H1 (cell line): ENCODE data around the gene SLC23A1. TPM values are rescaled to one million over a fixed set of nuclear protein-coding genes. Genes with fewer than 3 reads are reported as not detected.

Source experiments
- CTCF ChIA-PET: fragments of 300-600 bp; sonication (Branson Sonifier 250); formaldehyde crosslinking; loops from one replicate; lab custom pipeline; 2021; ENCODE audit not compliant: partially characterized antibody; lab: Charles Lee
- POLR2A ChIA-PET: fragments of 300-600 bp; sonication (Branson Sonifier 250); formaldehyde crosslinking; loops from one replicate; lab custom pipeline; 2021; ENCODE audit warnings: inconsistent platforms; ENCODE audit not compliant: partially characterized antibody; lab: Charles Lee
- DNase-seq, 2 experiments: peaks; one replicate each; pipeline versions ENCODE4 v3.0.0 to v3.0.0-alpha.2; 2010 to 2022; ENCODE audit warnings: low spot score in 2 of 2, low read depth in 1 of 2, mixed read lengths in 1 of 2
- FAIRE-seq: peaks from 2 replicates; lab custom pipeline; 2011; peaks lifted over from hg19 to GRCh38; lab: Jason Lieb, UNC
- H2AFZ ChIP-seq: 2 replicates; pipeline ENCODE4 v1.8.1; 2012; ENCODE audit warnings: low read length, inconsistent platforms
- H2AK5ac ChIP-seq: 2 replicates; pipeline ENCODE4 v1.6.1; 2013; ENCODE audit warnings: low read depth, low read length
- H2BK120ac ChIP-seq: replicated peaks from 2 replicates; pipeline ENCODE3; 2013; ENCODE audit warnings: low read depth, low read length, inconsistent platforms
- H2BK12ac ChIP-seq: 2 replicates; pipeline ENCODE4 v1.6.1; 2013; ENCODE audit warnings: low read depth, low read length
- H2BK15ac ChIP-seq: 2 replicates; pipeline ENCODE4 v1.6.1; 2013; ENCODE audit warnings: low read length
- H2BK20ac ChIP-seq: 2 replicates; pipeline ENCODE4 v1.6.1; 2013; ENCODE audit warnings: low read length
- H2BK5ac ChIP-seq: 2 replicates; pipeline ENCODE4 v1.6.1; 2013; ENCODE audit warnings: low read depth, low read length
- H3K14ac ChIP-seq: 2 replicates; pipeline ENCODE4 v1.6.1; 2013; ENCODE audit warnings: inconsistent platforms; ENCODE audit not compliant: insufficient read length
- H3K18ac ChIP-seq: 2 replicates; pipeline ENCODE4 v1.6.1; 2013; ENCODE audit warnings: low read length; ENCODE audit errors: extremely low read depth
- H3K23ac ChIP-seq: 2 replicates; pipeline ENCODE4 v1.6.1; 2013; ENCODE audit warnings: inconsistent platforms; ENCODE audit not compliant: insufficient read length
- H3K23me2 ChIP-seq: 2 replicates; pipeline ENCODE4 v1.6.1; 2013; ENCODE audit warnings: low read depth, low read length
- H3K27ac ChIP-seq: 2 replicates; pipeline ENCODE4 v1.6.1; 2011; ENCODE audit warnings: low read depth, low read length, inconsistent platforms
- H3K27me3 ChIP-seq, 4 experiments: replicated peaks in 1 of 4; 1 replicate in 1 of 4; 2 replicates in 3 of 4; pipeline versions ENCODE4 v1.6.1 to v1.8.1; 2011 to 2013; ENCODE audit warnings: low read length in 3 of 4, mild to moderate bottlenecking in 3 of 4, inconsistent platforms in 2 of 4, mixed read lengths in 2 of 4, moderate library complexity in 1 of 4; ENCODE audit not compliant: control insufficient read depth in 3 of 4, insufficient read depth in 3 of 4; ENCODE audit errors: extremely low read depth in 1 of 4
- H3K36me3 ChIP-seq, 4 experiments: 2 replicates each; pipeline versions ENCODE4 v1.6.1 to v1.8.1; 2011 to 2013; ENCODE audit warnings: mild to moderate bottlenecking in 4 of 4, low read length in 3 of 4, moderate library complexity in 2 of 4, control low read depth in 1 of 4, inconsistent platforms in 1 of 4; ENCODE audit not compliant: insufficient read depth in 4 of 4, control insufficient read depth in 2 of 4
- H3K4ac ChIP-seq: replicated peaks from 2 replicates; pipeline ENCODE3; 2013; ENCODE audit warnings: low read length, low read depth, mixed read lengths, inconsistent platforms; ENCODE audit not compliant: insufficient read length
- H3K4me1 ChIP-seq, 4 experiments: replicated peaks in 1 of 4; 1 replicate in 1 of 4; 2 replicates in 3 of 4; pipeline versions ENCODE4 v1.6.1 to v1.8.1; 2011 to 2013; ENCODE audit warnings: low read length in 3 of 4, inconsistent platforms in 2 of 4, mixed read lengths in 1 of 4; ENCODE audit not compliant: insufficient read depth in 4 of 4, control insufficient read depth in 3 of 4
- H3K4me2 ChIP-seq, 2 experiments: 2 replicates each; pipeline versions ENCODE4 v1.6.1 to v1.8.1; 2011 to 2013; ENCODE audit warnings: low read depth in 2 of 2, low read length in 2 of 2, control low read depth in 1 of 2, inconsistent platforms in 1 of 2, mild to moderate bottlenecking in 1 of 2; ENCODE audit not compliant: insufficient read depth in 1 of 2
- H3K4me3 ChIP-seq, 4 experiments: fragments of 200-600, 300-600 bp in 1 of 4; sonication (generic), shearing (Covaris generic), sonication (Bioruptor Twin) in 1 of 4; 2 replicates each; pipeline versions ENCODE4 v1.5.1 to v1.8.1; 2011 to 2016; ENCODE audit warnings: low read length in 4 of 4, low read depth in 3 of 4, control low read depth in 2 of 4, inconsistent platforms in 2 of 4, mild to moderate bottlenecking in 2 of 4, mixed read lengths in 1 of 4, moderate library complexity in 1 of 4; ENCODE audit not compliant: insufficient read depth in 2 of 4; ENCODE audit errors: extremely low read depth in 1 of 4
- H3K56ac ChIP-seq: replicated peaks from 2 replicates; pipeline ENCODE3; 2013; ENCODE audit warnings: low read depth, mild to moderate bottlenecking, mixed read lengths, low read length, inconsistent platforms; ENCODE audit not compliant: insufficient read length
- H3K79me1 ChIP-seq: 2 replicates; pipeline ENCODE4 v1.6.1; 2013; ENCODE audit warnings: low read depth, low read length, control low read depth
- H3K79me2 ChIP-seq, 2 experiments: 2 replicates each; pipeline versions ENCODE4 v1.6.1 to v1.8.1; 2012 to 2013; ENCODE audit warnings: low read length in 2 of 2, mild to moderate bottlenecking in 2 of 2, inconsistent platforms in 1 of 2; ENCODE audit not compliant: insufficient read depth in 2 of 2, control insufficient read depth in 1 of 2
- H3K9ac ChIP-seq, 4 experiments: replicated peaks in 1 of 4; 1 replicate in 1 of 4; 2 replicates in 3 of 4; pipeline versions ENCODE4 v1.6.1 to v1.8.1; 2011 to 2013; ENCODE audit warnings: low read depth in 3 of 4, low read length in 3 of 4, control low read depth in 2 of 4, mild to moderate bottlenecking in 2 of 4, moderate library complexity in 2 of 4, inconsistent platforms in 1 of 4; ENCODE audit errors: extremely low read depth in 1 of 4
- H3K9me3 ChIP-seq, 2 experiments: 2 replicates each; pipeline versions ENCODE4 v1.6.1 to v1.8.1; 2012 to 2013; ENCODE audit warnings: mild to moderate bottlenecking in 2 of 2, moderate library complexity in 2 of 2, control low read depth in 1 of 2, inconsistent platforms in 1 of 2, low read depth in 1 of 2, low read length in 1 of 2, mixed read lengths in 1 of 2; ENCODE audit not compliant: insufficient read depth in 2 of 2
- H4K20me1 ChIP-seq, 2 experiments: replicated peaks in 1 of 2; 2 replicates each; pipeline versions ENCODE3 to v1.8.1; 2011 to 2013; ENCODE audit warnings: inconsistent platforms in 2 of 2, low read length in 2 of 2, mild to moderate bottlenecking in 1 of 2; ENCODE audit not compliant: insufficient read depth in 2 of 2, control insufficient read depth in 1 of 2
- H4K5ac ChIP-seq: 2 replicates; pipeline ENCODE4 v1.6.1; 2013; ENCODE audit warnings: low read length, low read depth, mixed read lengths, inconsistent platforms; ENCODE audit not compliant: insufficient read length
- H4K8ac ChIP-seq: 2 replicates; pipeline ENCODE4 v1.8.0; 2013; ENCODE audit warnings: mild to moderate bottlenecking, moderate library complexity, low read length, inconsistent platforms; ENCODE audit not compliant: insufficient read depth; ENCODE audit errors: extremely low read depth
- H4K91ac ChIP-seq: replicated peaks from 2 replicates; pipeline ENCODE3; 2013; ENCODE audit warnings: low read length, mixed read lengths, inconsistent platforms; ENCODE audit not compliant: insufficient read length
- EZH2 ChIP-seq: fragments of 200-600 bp; sonication (generic); IDR thresholded peaks from 2 replicates; pipeline ENCODE4 v1.7.1; 2012; ENCODE audit warnings: low read depth, mild to moderate bottlenecking, moderate library complexity, low read length, inconsistent platforms; ENCODE audit not compliant: severe bottlenecking
- FOSL1 ChIP-seq: IDR thresholded peaks from 2 replicates; pipeline ENCODE4 v1.6.1; 2011; ENCODE audit warnings: mild to moderate bottlenecking, low read depth, low read length, moderate library complexity; ENCODE audit not compliant: insufficient read depth
- GABPA ChIP-seq: IDR thresholded peaks from 2 replicates; pipeline ENCODE4 v1.6.1; 2011; ENCODE audit warnings: mild to moderate bottlenecking, low read length, moderate library complexity, borderline replicate concordance; ENCODE audit not compliant: insufficient read depth
- RNF2 ChIP-seq: fragments of 200-900, 300-1000 bp; sonication (generic); IDR thresholded peaks from 2 replicates; pipeline ENCODE4 v1.7.1; 2016; ENCODE audit warnings: borderline replicate concordance, low read depth, mild to moderate bottlenecking, antibody characterized with exemption, low read length; ENCODE audit not compliant: poor library complexity, severe bottlenecking; ENCODE audit errors: missing control alignments
- TBP ChIP-seq: IDR thresholded peaks from 2 replicates; pipeline ENCODE4 v1.6.1; 2011; ENCODE audit warnings: low read depth, low read length, improper control_type of control experiment
- YY1 ChIP-seq: IDR thresholded peaks from 2 replicates; pipeline ENCODE4 v1.6.1; 2011; ENCODE audit warnings: low read depth, mild to moderate bottlenecking, low read length
- WGBS, 2 experiments: shearing (Covaris generic) in 1 of 2; methylation state at CpG; one replicate each; pipeline versions ENCODE4 v1.1.6 to v1.1.7; 2013 to 2015; ENCODE audit warnings: low lambda C conversion rate in 2 of 2, mixed read lengths in 2 of 2, inconsistent platforms in 1 of 2, low coverage in 1 of 2, missing lambda C conversion rate in 1 of 2; ENCODE audit not compliant: insufficient replicate concordance in 2 of 2, insufficient coverage in 1 of 2, insufficient read length in 1 of 2; ENCODE audit errors: extremely low coverage in 1 of 2, missing lambda C conversion rate in 1 of 2; 5-methylcytosine and 5-hydroxymethylcytosine counted together
- polyA plus RNA-seq, 7 experiments: library from polyadenylated mRNA; depleted of rRNA in 3 of 7; stranded (reverse) in 5 of 7; unstranded in 2 of 7; fragments of >200 nt in 5 of 7; fragments of 200-250 nt in 2 of 7; gene quantifications; 1 replicate in 5 of 7; 2 replicates in 1 of 7; 4 replicates in 1 of 7; pipeline versions ENCODE4 v1.2.1 to v1.2.3, GENCODE V29; 2011 to 2013; ENCODE audit warnings: missing spikeins in 2 of 7, mixed read lengths in 2 of 7
- total RNA-seq: library from RNA; stranded (reverse); fragmentation: NEBNext Ultra II Directional; extraction: Animal tissue kit (Norgen Biotek cat#: 25700); gene quantifications from 2 replicates; pipeline ENCODE4 v1.2.1, GENCODE V29; 2021
- TF ChIP-seq, protein P1 (sequence below): IDR thresholded peaks from 2 replicates; pipeline ENCODE4 v1.6.1; 2012; ENCODE audit warnings: inconsistent platforms
- TF ChIP-seq, protein P2 (sequence below): IDR thresholded peaks from 2 replicates; pipeline ENCODE4 v1.6.1; 2012; ENCODE audit warnings: inconsistent platforms
- TF ChIP-seq, protein P3 (sequence below): IDR thresholded peaks from 2 replicates; pipeline ENCODE4 v1.6.1; 2011; ENCODE audit warnings: low read depth, mild to moderate bottlenecking, low read length; ENCODE audit not compliant: insufficient read depth

The SLC23A1 gene
- total and polyA plus RNA-seq, 2 of the 8 experiments (the other 6 are each of a cell fraction or from before 2014, with no cell fraction given), result not detected

DNA sequence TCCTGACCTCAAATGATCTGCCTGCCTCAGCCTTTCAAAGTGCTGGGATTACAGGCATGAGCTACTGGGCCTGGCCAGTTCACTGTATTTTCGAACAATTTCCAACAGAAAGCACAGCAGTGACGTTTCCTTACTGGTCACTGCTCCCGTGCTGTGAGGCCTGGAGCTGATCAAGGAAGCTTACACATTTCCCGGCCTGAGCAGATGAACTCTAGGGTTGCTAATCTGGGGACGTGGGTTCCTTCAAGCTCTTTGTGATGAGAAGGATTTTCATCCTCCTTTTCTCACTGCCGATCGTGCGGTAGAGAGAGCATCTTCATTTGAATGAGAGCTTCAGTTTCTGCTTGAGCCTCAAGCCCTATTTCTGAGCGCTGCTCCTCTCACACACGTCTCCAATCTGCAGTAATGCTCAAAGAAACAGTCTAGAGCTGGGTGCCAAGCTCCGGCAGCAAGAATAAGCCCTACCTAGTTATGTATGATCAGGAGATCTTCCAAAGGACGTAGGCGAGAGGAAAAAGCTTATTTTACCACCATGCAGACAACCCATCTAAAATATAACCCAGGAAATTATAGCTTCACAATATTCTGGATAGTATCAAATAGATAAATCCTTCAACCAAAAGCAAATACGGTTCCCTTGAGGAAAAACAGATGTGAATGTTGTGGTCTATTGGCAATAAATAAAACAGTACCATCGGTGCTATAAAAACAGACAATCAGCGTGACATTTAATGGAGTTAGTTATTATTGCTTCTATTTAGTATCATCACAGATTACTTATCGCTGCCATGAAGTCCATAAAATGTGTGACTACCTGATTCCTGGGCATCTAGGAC lies 28.1 kb upstream of the SLC23A1 start:
- Histone ChIP-seq H2BK120ac (no peak overlapping the region), H3K27me3 (0 out of 7 replicates have a peak, but pooled peaks cover 0 to 4% (median 0%) of the 10 kb centered on the region in 4 experiments), H3K9me3 (no peaks in the 10 kb centered on the region), H3K9ac (no peak overlapping the region), H3K4me1 (no peaks in the 10 kb centered on the region), H3K27ac (no peak overlapping the region), H4K20me1 (no peaks in the 10 kb centered on the region), H4K5ac (no peak overlapping the region), H2AK5ac (no peak overlapping the region), H3K4me2 (no peak overlapping the region), H4K8ac (no peak overlapping the region), H4K91ac (no peak overlapping the region), H2AFZ (no peak overlapping the region), H2BK20ac (no peak overlapping the region), H2BK15ac (no peak overlapping the region), H3K18ac (no peak overlapping the region), H3K23ac (no peak overlapping the region), H3K4ac (no peak overlapping the region), H2BK12ac (no peak overlapping the region), H2BK5ac (no peak overlapping the region), H3K56ac (no peak overlapping the region), H3K36me3 (peaks cover 0 to 11% (median 3%) of the 10 kb centered on the region in 4 experiments; a peak in 4 of 8 replicates), H3K4me3 (no peak overlapping the region), H3K79me1 (no peaks in the 10 kb centered on the region), H3K23me2 (no peaks in the 10 kb centered on the region), H3K79me2 (no peaks in the 10 kb centered on the region), H3K14ac (no peak overlapping the region)
- DNase-seq (no peak), FAIRE-seq (no peak)
- ChIA-PET CTCF (interaction anchor here (0.6 to 8.2 kb wide), 9 partner anchors 9 to 107 kb away, joined by 3 to 69 read pairs (median 4); no protein-coding TSS in a partner anchor), POLR2A (interaction anchor here (0.6 to 1.5 kb wide), 7 partner anchors 10 to 150 kb away, joined by 3 to 6 read pairs (median 4); partner anchors contain the start of genes ECSCR, PROB1 and UBE2D2)
- WGBS, 2 experiments, result 86% methylated on average over 17 of the region's 17 CpGs; no CpG with 5 or more reads in 1 of the 2 experiments
- no peak for TF ChIP-seq EZH2
- no peak for TF ChIP-seq TBP
- no peak for TF ChIP-seq YY1
- TF ChIP-seq FOSL1, result no peak
- TF ChIP-seq RNF2, result no peak
- TF ChIP-seq, protein P1, sequence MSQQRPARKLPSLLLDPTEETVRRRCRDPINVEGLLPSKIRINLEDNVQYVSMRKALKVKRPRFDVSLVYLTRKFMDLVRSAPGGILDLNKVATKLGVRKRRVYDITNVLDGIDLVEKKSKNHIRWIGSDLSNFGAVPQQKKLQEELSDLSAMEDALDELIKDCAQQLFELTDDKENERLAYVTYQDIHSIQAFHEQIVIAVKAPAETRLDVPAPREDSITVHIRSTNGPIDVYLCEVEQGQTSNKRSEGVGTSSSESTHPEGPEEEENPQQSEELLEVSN, result no peak
- TF ChIP-seq, protein P2, sequence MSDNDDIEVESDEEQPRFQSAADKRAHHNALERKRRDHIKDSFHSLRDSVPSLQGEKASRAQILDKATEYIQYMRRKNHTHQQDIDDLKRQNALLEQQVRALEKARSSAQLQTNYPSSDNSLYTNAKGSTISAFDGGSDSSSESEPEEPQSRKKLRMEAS, result no peak
- TF ChIP-seq GABPA, result no peak
- TF ChIP-seq, protein P3, sequence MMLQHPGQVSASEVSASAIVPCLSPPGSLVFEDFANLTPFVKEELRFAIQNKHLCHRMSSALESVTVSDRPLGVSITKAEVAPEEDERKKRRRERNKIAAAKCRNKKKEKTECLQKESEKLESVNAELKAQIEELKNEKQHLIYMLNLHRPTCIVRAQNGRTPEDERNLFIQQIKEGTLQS, result no peak
